Karpas-422 (cell line): ENCODE results near the gene TMEM161A. TPM values are rescaled to one million over a fixed set of nuclear protein-coding genes. Genes with fewer than 3 reads are reported as not detected.

Experiments used
- DNase-seq: peaks from one replicate; pipeline ENCODE4 v3.0.0-alpha.2; 2015
- H2AFZ ChIP-seq: fragments of 200-600 bp; sonication (generic); 2 replicates; pipeline ENCODE4 v1.6.1; 2014; ENCODE audit warnings: antibody characterized with exemption, low read length, mixed read lengths
- H3K27ac ChIP-seq: fragments of 200-600 bp; sonication (generic); 2 replicates; pipeline ENCODE4 v1.5.1; 2014; ENCODE audit warnings: mild to moderate bottlenecking, low read length, moderate library complexity
- H3K27me3 ChIP-seq: fragments of 200-600 bp; sonication (generic); 2 replicates; pipeline ENCODE4 v1.6.1; 2014; ENCODE audit warnings: low read length, mixed read lengths
- H3K36me3 ChIP-seq: fragments of 200-600 bp; sonication (generic); 2 replicates; pipeline ENCODE4 v1.6.1; 2014; ENCODE audit warnings: low read length, mixed read lengths; ENCODE audit not compliant: insufficient read depth
- H3K4me1 ChIP-seq: fragments of 200-600 bp; sonication (generic); 2 replicates; pipeline ENCODE4 v1.6.1; 2014; ENCODE audit warnings: mild to moderate bottlenecking, low read length, mixed read lengths
- H3K4me2 ChIP-seq: fragments of 200-600 bp; sonication (generic); 2 replicates; pipeline ENCODE4 v1.6.1; 2014; ENCODE audit warnings: low read length, low read depth, mild to moderate bottlenecking; ENCODE audit not compliant: poor library complexity, severe bottlenecking
- H3K4me3 ChIP-seq: fragments of 200-600 bp; sonication (generic); 2 replicates; pipeline ENCODE4 v1.5.1; 2014; ENCODE audit warnings: mild to moderate bottlenecking, antibody characterized with exemption, low read length, mixed read lengths
- H3K79me2 ChIP-seq: fragments of 200-600 bp; sonication (generic); 2 replicates; pipeline ENCODE4 v1.6.1; 2014; ENCODE audit warnings: mild to moderate bottlenecking, low read length, mixed read lengths
- H3K9ac ChIP-seq: fragments of 200-600 bp; sonication (generic); 2 replicates; pipeline ENCODE4 v1.6.0; 2014; ENCODE audit warnings: low read length
- H3K9me2 ChIP-seq: fragments of 200-600 bp; sonication (generic), shearing (Covaris generic); replicated peaks from 2 replicates; pipeline ENCODE4 v1.6.0; 2014; ENCODE audit warnings: mild to moderate bottlenecking, low read length, moderate library complexity; ENCODE audit not compliant: insufficient read depth
- H3K9me3 ChIP-seq: fragments of 300-700, 200-600 bp; sonication (generic); 2 replicates; pipeline ENCODE4 v1.6.1; 2014; ENCODE audit warnings: low read length, mixed read lengths
- H4K20me1 ChIP-seq: fragments of 200-600 bp; sonication (generic); 2 replicates; pipeline ENCODE4 v1.6.1; 2014; ENCODE audit warnings: mild to moderate bottlenecking, antibody characterized with exemption, low read length, low read depth; ENCODE audit not compliant: insufficient read depth
- total RNA-seq: library from RNA; depleted of rRNA; stranded (reverse); fragments of >200 nt; shearing (Covaris generic); gene quantifications from 2 replicates; pipeline ENCODE4 v1.2.3, GENCODE V29; 2014; ENCODE audit warnings: low replicate concordance; rRNA removed

Gene TMEM161A
- total RNA-seq, 1 experiment from 2014 or later, result 24.9 TPM

DNA sequence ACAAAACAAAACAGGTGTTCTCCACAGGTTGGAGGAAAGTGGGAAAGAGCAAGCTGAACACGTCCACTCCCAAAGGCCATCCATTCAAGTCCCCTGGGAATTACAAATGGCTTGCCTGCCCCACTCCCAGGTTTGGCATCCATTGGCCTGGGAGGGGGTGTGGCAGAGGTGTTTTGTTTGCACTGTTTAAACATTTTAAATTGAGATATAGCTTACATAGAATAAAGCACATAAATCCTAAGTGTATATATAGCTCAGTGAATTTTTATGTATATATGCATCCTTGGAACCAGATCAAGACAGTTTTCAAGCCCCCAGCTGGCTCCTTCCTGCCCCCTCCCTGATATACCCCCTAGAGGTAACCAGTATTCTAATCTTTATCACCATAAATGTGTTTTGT is 61.8 kb downstream of the TMEM161A start:
- Histone ChIP-seq H3K27ac (no peak overlapping the region), H3K9me3 (no peaks in the 10 kb centered on the region), H3K4me1 (no peaks in the 10 kb centered on the region), H3K4me3 (no peak overlapping the region), H3K27me3 (no peaks in the 10 kb centered on the region), H3K36me3 (no peaks in the 10 kb centered on the region), H3K4me2 (no peak overlapping the region), H3K9me2 (no peaks in the 10 kb centered on the region), H4K20me1 (peaks cover 10% of the 10 kb centered on the region; the same call in 1 of the 2 replicates), H3K79me2 (no peaks in the 10 kb centered on the region), H2AFZ (no peak overlapping the region), H3K9ac (no peak overlapping the region)
- no peak for DNase-seq

DNA sequence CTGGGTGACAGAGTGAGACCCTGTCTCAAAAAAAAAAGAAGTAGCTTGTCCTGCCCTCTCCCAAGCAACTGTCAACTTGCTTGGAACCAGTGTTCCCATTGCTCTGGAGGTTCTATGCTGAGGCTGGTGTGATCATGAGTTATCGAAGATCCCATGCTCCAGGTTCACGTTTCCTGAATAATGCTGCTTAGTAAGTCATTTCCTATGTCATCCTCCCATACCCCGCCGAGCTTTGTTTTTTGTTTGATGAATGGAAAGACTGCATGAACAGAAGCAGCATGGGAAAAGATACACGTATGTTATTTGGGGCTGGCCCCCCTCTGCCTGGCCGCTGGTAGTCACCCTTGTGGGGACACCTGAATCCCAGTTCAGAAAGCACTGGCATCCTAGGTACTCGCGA is 63.2 kb downstream of the TMEM161A start:
- Histone ChIP-seq H3K9me2 (no peaks in the 10 kb centered on the region), H3K9me3 (no peaks in the 10 kb centered on the region), H3K4me2 (no peak overlapping the region), H3K4me3 (no peak overlapping the region), H3K27me3 (no peaks in the 10 kb centered on the region), H3K36me3 (no peaks in the 10 kb centered on the region), H3K79me2 (no peaks in the 10 kb centered on the region), H3K9ac (no peak overlapping the region), H2AFZ (no peak overlapping the region), H3K27ac (no peak overlapping the region), H3K4me1 (no peaks in the 10 kb centered on the region), H4K20me1 (peaks cover 10% of the 10 kb centered on the region; the same call in 1 of the 2 replicates)
- no peak for DNase-seq

DNA sequence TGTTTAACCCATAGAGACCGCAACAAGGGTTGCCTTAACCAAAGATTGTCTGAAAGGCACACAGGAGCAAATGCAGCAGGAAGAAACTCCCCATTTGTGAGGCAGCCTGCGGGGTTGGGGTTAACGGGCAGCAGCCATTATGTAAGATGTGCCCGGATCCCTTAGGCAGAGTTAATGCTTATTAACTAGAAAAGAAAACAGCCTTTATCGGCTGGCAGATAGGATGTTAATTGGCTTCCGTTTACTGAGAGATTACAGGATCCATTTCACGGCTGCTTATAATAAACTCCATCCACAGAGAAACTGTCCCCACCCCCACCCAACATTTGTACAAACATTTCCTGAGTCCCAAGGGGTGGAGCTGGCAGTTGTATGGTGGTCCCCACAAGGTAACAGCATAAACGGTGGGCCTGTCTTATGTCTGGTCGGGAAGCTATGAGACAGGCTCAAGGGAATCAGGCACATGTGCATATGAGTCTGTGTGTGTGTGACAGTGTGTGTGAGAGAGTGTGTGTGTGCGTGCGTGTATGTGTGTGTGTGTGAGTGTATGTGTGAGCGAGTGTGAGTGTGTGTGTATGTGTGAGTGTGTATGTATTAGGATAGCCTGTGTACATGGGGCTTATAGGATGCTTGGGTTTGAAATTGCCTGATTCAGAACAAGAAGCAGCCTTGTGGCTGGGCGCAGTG is 63.9 kb downstream of the TMEM161A start:
- H3K9me3 ChIP-seq, result no peaks in the 10 kb centered on the region
- no peak for DNase-seq
- H4K20me1 ChIP-seq, result peaks cover 10% of the 10 kb centered on the region; the same call in 1 of the 2 replicates

DNA sequence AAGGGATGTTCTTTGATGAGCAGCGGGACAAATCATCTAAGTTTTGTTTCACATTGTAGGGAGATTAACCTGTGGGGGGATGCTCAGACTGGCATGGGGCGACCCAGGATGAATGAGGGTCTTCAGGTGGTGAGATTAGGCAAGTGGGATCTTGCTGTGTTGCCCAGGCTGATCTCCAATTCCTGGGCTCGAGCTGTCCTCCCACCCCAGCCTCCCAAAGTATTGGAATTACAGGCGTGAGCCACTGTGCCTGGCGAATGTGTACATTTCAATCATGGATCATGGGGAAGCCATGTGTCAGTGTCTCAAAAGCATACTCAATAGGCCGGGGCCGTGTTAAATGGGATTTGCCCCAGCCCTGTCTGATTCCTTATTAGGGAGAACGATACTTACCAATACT is 66.4 kb downstream of the TMEM161A start:
- peaks cover 16% of the 10 kb centered on the region for H3K4me1 ChIP-seq

More for the DNA sequence above, 63.9 kb downstream of the TMEM161A start:
- no peak overlapping the region for H3K27ac ChIP-seq
- H2AFZ ChIP-seq, result no peak overlapping the region
- H3K9me2 ChIP-seq, result no peaks in the 10 kb centered on the region
- H3K4me2 ChIP-seq, result no peak overlapping the region
- no peaks in the 10 kb centered on the region for H3K79me2 ChIP-seq
- no peaks in the 10 kb centered on the region for H3K27me3 ChIP-seq
- no peak overlapping the region for H3K4me3 ChIP-seq
- H3K4me1 ChIP-seq, result no peaks in the 10 kb centered on the region
- H3K9ac ChIP-seq, result no peak overlapping the region
- H3K36me3 ChIP-seq, result no peaks in the 10 kb centered on the region

More for the DNA sequence above, 66.4 kb downstream of the TMEM161A start:
- H3K9me2 ChIP-seq, result no peaks in the 10 kb centered on the region
- H3K27me3 ChIP-seq, result no peaks in the 10 kb centered on the region
- no peaks in the 10 kb centered on the region for H3K9me3 ChIP-seq
- no peaks in the 10 kb centered on the region for H3K36me3 ChIP-seq
- H3K27ac ChIP-seq, result no peak overlapping the region
- H3K4me2 ChIP-seq, result no peak overlapping the region
- H2AFZ ChIP-seq, result no peak overlapping the region
- no peak overlapping the region for H3K9ac ChIP-seq
- no peak overlapping the region for H3K4me3 ChIP-seq
- H4K20me1 ChIP-seq, result peaks cover 10% of the 10 kb centered on the region; the same call in 1 of the 2 replicates
- H3K79me2 ChIP-seq, result no peaks in the 10 kb centered on the region
- no peak for DNase-seq

Other genes with a start within 250 kb of the TMEM161A start
- gene CERS1, start 242.3 kb downstream of the TMEM161A start, total RNA-seq, result not detected in 2 replicates
- gene COPE, start 219.1 kb downstream of the TMEM161A start, total RNA-seq, result 145 and 153 TPM in 2 replicates
- gene DDX49, start 218.8 kb downstream of the TMEM161A start, total RNA-seq, result 49.3 and 74.5 TPM in 2 replicates
- 0.90 TPM in 1 of 2 replicates, not detected in the other for gene HOMER3, start 197.3 kb downstream of the TMEM161A start, total RNA-seq
- gene SUGP2, start 105.0 kb downstream of the TMEM161A start, total RNA-seq, result 71.7 and 74.1 TPM in 2 replicates
- gene ARMC6, start 104.9 kb downstream of the TMEM161A start, total RNA-seq, result 25.1 and 43.6 TPM in 2 replicates
- gene SLC25A42, start 74.5 kb downstream of the TMEM161A start, total RNA-seq, result 4.5 and 6.2 TPM in 2 replicates
- 395 and 679 TPM in 2 replicates for gene MEF2B, start 31.8 kb upstream of the TMEM161A start, total RNA-seq
- gene BORCS8, start 53.7 kb upstream of the TMEM161A start, total RNA-seq, result 6.6 and 12.3 TPM in 2 replicates
- gene RFXANK, start 53.8 kb upstream of the TMEM161A start, total RNA-seq, result 170 and 176 TPM in 2 replicates
- 6.9 and 21.4 TPM in 2 replicates for gene NR2C2AP, start 64.9 kb upstream of the TMEM161A start, total RNA-seq
- not detected in 2 replicates for gene NCAN, start 73.5 kb upstream of the TMEM161A start, total RNA-seq
- gene TM6SF2, start 134.8 kb upstream of the TMEM161A start, total RNA-seq, result not detected in 2 replicates
- gene SUGP1, start 182.0 kb upstream of the TMEM161A start, total RNA-seq, result 21.4 and 49.5 TPM in 2 replicates
- gene MAU2, start 182.4 kb upstream of the TMEM161A start, total RNA-seq, result 37.3 and 44.6 TPM in 2 replicates